ENCODE data around the gene RAB27A.
"Not testable (repeated sequence)": the region's sequence is repeated elsewhere in the genome, so short reads cannot be mapped to it uniquely, and the experiment has no call there.

The RAB27A gene

GRCh38 chr15:55283379-55284147, 6.0 kb downstream of the RAB27A start:
- Histone ChIP-seq H3K27me3 (no peaks in the 10 kb centered on the region), H3K4me2 (no peak overlapping the region), H4K20me1 (no peaks in the 10 kb centered on the region), H3K27ac (no peak overlapping the region), H3K36me3 (no peaks in the 10 kb centered on the region), H3K9ac (no peak overlapping the region), H3K9me3 (no peaks in the 10 kb centered on the region), H3K4me3 (no peak overlapping the region), H3K4me1 (peaks cover 7% of the 10 kb centered on the region)
- no peak for TF ChIP-seq Cebpa-rat (IDR thresholded peaks at IDR 0.05)

- H3K4me2 ChIP-seq, result no peak overlapping the region
- no peaks in the 10 kb centered on the region for H3K36me3 ChIP-seq
- no peak for TF ChIP-seq Cebpa-rat (IDR thresholded peaks at IDR 0.05)
- no peak overlapping the region for H3K9ac ChIP-seq
- no peaks in the 10 kb centered on the region for H3K27me3 ChIP-seq
- peaks cover 3% of the 10 kb centered on the region for H3K4me1 ChIP-seq
- H3K27ac ChIP-seq, result no peak overlapping the region
- H3K9me3 ChIP-seq, result no peaks in the 10 kb centered on the region
- no peak overlapping the region for H3K4me3 ChIP-seq
- H4K20me1 ChIP-seq, result no peaks in the 10 kb centered on the region
Measured at GRCh38 chr15:55282284-55282833, 7.3 kb downstream of the RAB27A start.

- H3K4me3 ChIP-seq, result no peak overlapping the region
- TF ChIP-seq Cebpa-rat (IDR thresholded peaks at IDR 0.05), result no peak
- peaks cover 10% of the 10 kb centered on the region for H3K4me1 ChIP-seq
- H3K9ac ChIP-seq, result no peak overlapping the region
- H3K9me3 ChIP-seq, result no peaks in the 10 kb centered on the region
- no peak overlapping the region for H3K4me2 ChIP-seq
- no peaks in the 10 kb centered on the region for H3K27me3 ChIP-seq
- H3K36me3 ChIP-seq, result no peaks in the 10 kb centered on the region
- H4K20me1 ChIP-seq, result no peaks in the 10 kb centered on the region
- H3K27ac ChIP-seq, result no peak overlapping the region
Measured at GRCh38 chr15:55281517-55282228, 7.9 kb downstream of the RAB27A start.

- H3K27me3 ChIP-seq, H4K20me1 ChIP-seq, H3K4me2 ChIP-seq, H3K36me3 ChIP-seq, H3K4me3 ChIP-seq, H3K9ac ChIP-seq, H3K9me3 ChIP-seq, H3K27ac ChIP-seq: not testable (repeated sequence)
- peaks cover 15% of the 10 kb centered on the region for H3K4me1 ChIP-seq
Measured at GRCh38 chr15:55280589-55280988, 9.0 kb downstream of the RAB27A start.

- no peak for TF ChIP-seq Cebpa-rat (IDR thresholded peaks at IDR 0.05)
- H3K4me3 ChIP-seq, result no peak overlapping the region
Measured at GRCh38 chr15:55279746-55280351, 9.8 kb downstream of the RAB27A start.

GRCh38 chr15:55279100-55279745, 10.4 kb downstream of the RAB27A start:
- Histone ChIP-seq H3K4me2 (no peak overlapping the region), H3K9me3 (no peaks in the 10 kb centered on the region), H3K27me3 (no peaks in the 10 kb centered on the region), H3K36me3 (peaks cover 4% of the 10 kb centered on the region; the same call in 1 of the 2 replicates), H3K4me1 (peaks cover 15% of the 10 kb centered on the region), H3K4me3 (no peak overlapping the region), H4K20me1 (no peaks in the 10 kb centered on the region), H3K27ac (no peak overlapping the region), H3K9ac (no peak overlapping the region)
- no peak for TF ChIP-seq Cebpa-rat (IDR thresholded peaks at IDR 0.05)

More at GRCh38 chr15:55279746-55280351, 9.8 kb downstream of the RAB27A start:
- Histone ChIP-seq H4K20me1 (no peaks in the 10 kb centered on the region), H3K9me3 (no peaks in the 10 kb centered on the region), H3K4me2 (no peak overlapping the region), H3K27me3 (no peaks in the 10 kb centered on the region), H3K9ac (no peak overlapping the region), H3K27ac (no peak overlapping the region), H3K4me1 (peaks cover 15% of the 10 kb centered on the region), H3K36me3 (peaks cover 2% of the 10 kb centered on the region; the same call in 1 of the 2 replicates)

- Histone ChIP-seq H3K36me3 (peaks cover 4% of the 10 kb centered on the region; the same call in 1 of the 2 replicates), H3K9me3 (peaks cover 9% of the 10 kb centered on the region; the same call in 1 of the 2 replicates), H3K4me3 (no peak overlapping the region), H3K27me3 (no peaks in the 10 kb centered on the region), H3K4me1 (peaks cover 15% of the 10 kb centered on the region), H3K9ac (no peak overlapping the region), H3K27ac (no peak overlapping the region), H3K4me2 (no peak overlapping the region), H4K20me1 (no peaks in the 10 kb centered on the region)
- no peak for TF ChIP-seq Cebpa-rat (IDR thresholded peaks at IDR 0.05)
Measured at GRCh38 chr15:55277715-55278114, 11.9 kb downstream of the RAB27A start.

- Histone ChIP-seq H4K20me1 (no peaks in the 10 kb centered on the region), H3K27me3 (no peaks in the 10 kb centered on the region), H3K4me1 (peaks cover 15% of the 10 kb centered on the region), H3K9ac (no peak overlapping the region), H3K27ac (no peak overlapping the region), H3K4me3 (no peak overlapping the region), H3K9me3 (peaks cover 9% of the 10 kb centered on the region; the same call in 1 of the 2 replicates), H3K4me2 (peak overlapping the region; percentile 7; the same call in 1 of the 2 replicates), H3K36me3 (peaks cover 4% of the 10 kb centered on the region; the same call in 1 of the 2 replicates)
- TF ChIP-seq Cebpa-rat (IDR thresholded peaks at IDR 0.05), result no peak
Measured at GRCh38 chr15:55277116-55277564, 12.5 kb downstream of the RAB27A start.

GRCh38 chr15:55276324-55276723, 13.3 kb downstream of the RAB27A start:
- Histone ChIP-seq H3K4me1 (peaks cover 15% of the 10 kb centered on the region), H3K4me3 (no peak overlapping the region), H3K36me3 (peaks cover 4% of the 10 kb centered on the region; the same call in 1 of the 2 replicates), H3K27ac (no peak overlapping the region), H3K9me3 (peaks cover 9% of the 10 kb centered on the region; the same call in 1 of the 2 replicates), H4K20me1 (no peaks in the 10 kb centered on the region), H3K9ac (no peak overlapping the region), H3K27me3 (no peaks in the 10 kb centered on the region), H3K4me2 (no peak overlapping the region)
- no peak for TF ChIP-seq Cebpa-rat (IDR thresholded peaks at IDR 0.05)
